Activated CD4-positive, CD25-positive, alpha-beta regulatory T cell treated with anti-CD3 and anti-CD28 coated beads, Interleukin-2, amount 50 U/mL, for 24 hours (primary cell): ENCODE results near the gene ZP2.
"Not testable (repeated sequence)": the region's sequence is repeated elsewhere in the genome, so short reads cannot be mapped to it uniquely, and the experiment has no call there.

ENCODE experiments used
- ATAC-seq, 2 donors: fragments of 150-1000 bp; cut with Tn5 transposase; one replicate each; pipeline ENCODE4 v1.10.0; 2021; ENCODE audit warnings: mild to moderate bottlenecking in 1 of 2, moderate library complexity in 1 of 2

ZP2 gene

DNA sequence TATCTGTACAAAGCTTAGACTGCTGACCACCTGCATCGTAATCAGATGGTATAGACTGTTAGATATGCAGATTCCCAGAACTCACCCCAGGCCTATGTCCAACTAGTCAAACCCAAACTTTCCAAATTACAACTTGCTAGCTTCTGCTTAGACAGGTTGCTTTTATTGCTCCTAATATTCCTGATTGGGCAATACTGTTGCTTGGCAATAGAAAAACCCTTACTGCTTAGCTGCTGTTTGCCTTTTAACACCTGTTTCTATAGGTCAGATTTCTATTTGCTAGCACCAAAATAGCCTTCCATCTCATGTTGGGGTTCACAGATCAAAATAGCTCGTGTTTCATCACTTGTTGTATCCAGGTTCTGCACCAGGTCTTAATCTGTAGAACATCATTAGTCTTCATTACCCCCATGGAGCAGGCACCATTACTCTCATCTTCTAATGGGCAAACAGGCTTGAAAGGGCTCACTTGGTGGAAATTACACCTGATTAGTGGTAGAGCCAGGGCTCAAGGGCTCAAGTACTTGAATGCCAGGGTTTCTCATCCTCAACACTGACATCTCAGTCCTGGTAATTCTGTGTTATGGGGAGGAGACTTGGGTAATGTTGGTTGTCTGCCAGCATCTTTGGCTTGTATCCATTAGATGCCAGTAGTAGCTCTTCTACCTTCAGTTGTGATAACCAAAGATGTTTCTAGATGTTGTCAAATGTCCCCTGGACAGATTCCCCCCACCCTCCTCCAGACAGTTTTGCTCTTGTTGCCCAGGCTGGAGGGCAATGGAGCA lies 2.7 kb downstream of the ZP2 start:
- ATAC-seq, result no peak

DNA sequence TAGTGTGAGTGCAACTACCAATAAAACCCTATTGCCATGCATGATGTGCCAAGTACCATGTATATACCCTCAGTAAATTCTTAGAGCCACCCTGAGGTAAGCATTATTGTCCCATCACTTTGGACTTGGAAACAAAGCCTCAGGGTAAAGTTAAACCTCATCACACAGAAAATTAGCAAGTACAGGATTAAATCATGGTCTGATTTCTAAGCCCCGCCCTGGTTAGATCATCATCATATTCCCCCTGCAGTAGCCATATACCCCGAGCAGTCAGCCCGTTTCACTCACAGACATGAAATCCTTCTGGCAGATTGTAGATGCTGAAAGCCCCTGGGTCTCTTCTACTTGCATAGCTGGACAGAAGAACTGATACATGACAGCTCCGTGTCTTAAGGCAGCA lies 4.8 kb downstream of the ZP2 start:
- no peak for ATAC-seq

DNA sequence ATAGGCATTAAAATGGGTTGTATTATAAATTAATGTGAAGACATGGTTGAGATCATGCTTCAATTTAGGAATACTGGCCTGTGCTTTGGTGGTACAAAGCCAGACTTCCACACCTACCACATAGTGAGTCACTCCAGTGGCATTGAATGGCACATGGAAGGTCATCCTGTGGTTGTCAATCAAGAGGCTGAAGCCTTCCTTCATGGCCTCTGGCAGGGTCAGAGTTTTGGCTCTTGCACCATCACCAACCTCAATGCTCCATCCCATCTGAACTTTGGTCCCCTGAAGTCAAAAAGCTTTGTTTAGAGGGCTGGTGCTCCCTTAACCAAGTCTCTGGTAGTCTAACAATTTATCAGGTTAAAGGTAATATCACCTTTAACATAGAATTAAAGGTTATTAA lies 6.1 kb downstream of the ZP2 start:
- ATAC-seq, result no peak

DNA sequence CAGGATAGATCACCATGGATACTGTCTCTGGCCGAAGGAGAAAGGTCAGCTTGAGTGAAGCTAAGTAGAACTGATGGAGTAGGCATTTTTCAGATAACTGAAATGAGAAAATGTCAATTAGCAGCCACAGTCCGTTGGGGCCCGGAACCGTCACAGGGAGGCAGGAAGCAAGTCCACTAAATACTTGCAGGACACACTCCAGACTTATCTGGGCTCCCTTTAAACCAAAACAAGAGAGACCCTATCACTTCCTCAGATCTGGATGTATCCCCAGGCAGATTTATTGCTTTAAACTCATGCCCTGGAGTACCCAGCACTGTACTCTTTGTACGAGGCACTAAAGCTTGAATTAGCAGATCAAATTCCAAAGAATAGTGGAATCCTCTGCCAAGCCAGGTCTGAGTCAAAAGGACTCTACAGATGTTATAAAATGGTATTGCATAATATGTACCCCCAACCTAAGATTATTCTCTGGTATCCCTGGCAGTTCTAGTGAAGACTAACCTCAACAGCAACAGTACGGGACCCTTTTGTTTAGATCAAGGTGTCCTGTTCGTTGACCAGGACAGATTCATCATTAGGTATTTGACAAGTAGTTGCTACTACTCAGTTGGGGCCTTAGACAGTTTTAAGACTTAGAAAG lies 8.1 kb downstream of the ZP2 start:
- no peak for ATAC-seq

DNA sequence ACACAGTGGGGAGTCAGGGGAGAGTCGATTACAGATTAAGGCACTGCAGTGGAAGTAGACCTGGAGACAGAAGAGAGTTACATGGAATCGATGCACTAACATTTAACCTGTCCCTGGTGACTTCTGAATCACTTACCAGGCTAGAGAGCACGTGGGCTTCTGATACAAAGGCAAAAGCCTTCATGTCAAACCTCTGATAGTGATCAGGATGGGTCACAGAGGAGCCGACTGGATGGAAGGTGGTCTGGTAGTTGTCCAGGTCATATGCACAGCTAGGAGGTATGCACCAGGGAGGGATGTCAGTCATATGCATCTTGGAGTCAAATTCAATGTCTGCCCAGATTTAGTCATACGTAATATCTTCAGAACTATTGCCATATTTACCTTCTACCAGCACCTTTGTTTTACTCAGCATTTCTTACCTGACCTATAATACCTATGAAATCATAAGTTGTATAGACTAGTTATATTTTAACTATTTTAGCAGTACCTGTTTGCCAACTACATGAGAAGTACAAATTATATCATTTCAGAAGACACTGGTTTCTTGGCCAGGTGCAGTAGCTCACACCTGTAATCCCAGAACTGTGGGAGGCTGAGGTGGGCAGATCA lies 11.7 kb downstream of the ZP2 start:
- ATAC-seq, result no peak

DNA sequence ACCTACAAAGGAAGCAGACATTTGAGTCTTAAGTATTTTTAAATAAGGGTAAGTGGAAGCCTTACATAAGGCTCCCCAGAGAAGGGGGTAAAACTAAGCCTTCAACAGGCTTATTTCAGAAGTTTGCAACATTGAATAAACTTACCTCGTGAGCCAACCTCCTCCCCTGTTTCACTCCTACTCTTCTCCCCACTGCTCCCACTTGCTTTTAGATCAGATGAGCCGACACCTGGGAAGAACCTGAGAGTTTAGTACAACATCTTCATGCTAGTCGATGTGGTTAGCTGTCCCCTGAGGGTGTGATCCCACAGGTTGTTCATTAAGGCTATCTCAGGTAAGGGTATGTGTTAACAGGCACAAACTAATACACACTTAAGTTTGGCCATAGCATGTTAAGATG lies 13.8 kb downstream of the ZP2 start:
- no peak for ATAC-seq

DNA sequence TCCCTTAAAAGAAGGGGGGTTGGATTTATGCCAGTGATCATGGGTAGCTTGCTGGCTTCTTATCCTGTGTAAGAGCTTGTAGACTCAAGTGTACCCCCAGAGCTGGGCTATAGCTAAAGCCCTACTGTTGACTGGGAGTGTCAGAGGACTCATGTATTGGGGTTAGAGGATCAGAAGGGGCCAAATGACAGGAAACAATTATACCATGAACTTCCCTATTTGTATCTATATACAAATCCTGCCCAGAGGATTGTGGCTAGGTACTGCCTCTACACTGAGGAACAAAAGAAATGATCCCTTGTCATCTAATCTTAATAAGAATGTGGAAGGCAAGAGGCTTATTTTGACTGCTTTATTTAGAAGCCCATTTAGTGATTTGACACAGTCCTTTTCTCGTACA lies 14.3 kb downstream of the ZP2 start:
- ATAC-seq, result no peak

DNA sequence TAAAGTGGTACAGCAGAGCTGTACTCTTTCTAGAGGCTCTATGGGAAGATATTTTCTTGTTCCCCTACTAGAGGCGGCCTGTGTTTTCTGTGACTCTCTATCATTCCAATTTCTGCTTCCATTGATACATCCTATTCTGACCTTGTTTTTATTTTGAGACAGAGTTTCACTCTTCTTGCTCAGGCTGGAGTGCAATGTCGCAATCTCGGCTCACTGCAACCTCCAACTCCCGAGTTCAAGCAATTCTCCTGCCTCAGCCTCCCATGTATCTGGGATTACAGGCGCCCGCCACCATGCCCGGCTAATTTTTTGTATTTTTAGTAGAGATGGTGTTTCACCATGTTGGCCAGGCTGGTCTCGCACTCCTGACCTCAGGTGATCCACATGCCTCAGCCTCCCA lies 16.0 kb downstream of the ZP2 start:
- not testable (repeated sequence) for ATAC-seq

DNA sequence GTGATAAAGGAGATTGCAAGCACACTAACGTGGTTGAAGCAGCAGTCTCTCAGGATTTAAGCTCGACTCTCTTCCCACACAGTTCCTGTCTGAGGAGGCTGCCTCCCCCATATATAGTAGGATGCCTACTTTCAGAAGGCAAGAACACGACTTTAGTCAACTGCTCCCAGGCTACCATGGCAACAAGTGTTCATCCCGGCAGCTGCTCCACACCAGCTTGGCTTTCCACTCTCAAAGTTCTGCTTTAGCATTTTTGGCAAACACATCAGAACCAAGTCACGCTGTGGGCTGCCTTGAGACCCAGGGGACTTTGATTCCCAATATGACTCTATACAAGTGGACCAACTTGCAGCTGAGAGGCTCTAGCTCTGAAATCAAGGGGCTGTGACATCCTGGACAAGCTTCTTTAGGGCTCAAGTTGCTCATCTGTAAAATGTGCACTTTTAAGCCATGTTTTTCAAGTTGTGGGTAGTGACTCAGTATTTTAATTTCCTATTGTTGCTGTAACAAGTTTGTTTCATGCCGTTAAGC lies 16.5 kb downstream of the ZP2 start:
- no peak for ATAC-seq

DNA sequence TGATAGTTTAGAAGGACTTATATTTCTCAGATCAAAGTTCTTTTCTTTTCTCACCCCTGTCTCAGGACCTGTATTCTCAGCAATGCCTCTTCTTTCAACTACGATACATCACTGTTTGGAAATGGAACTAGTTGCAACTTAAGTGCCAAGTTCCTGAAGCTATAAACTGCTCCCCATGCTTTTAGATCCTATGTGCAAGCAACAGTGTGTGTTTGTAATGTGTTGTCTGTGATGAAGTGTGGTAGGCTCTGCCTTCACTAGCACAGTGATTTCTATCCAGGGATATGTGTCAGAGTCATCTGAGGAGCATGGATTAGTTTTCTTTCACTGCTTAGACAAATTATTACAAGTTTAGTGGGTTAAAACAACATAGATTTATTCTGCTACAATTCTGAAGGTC lies 18.4 kb downstream of the ZP2 start:
- no peak for ATAC-seq

DNA sequence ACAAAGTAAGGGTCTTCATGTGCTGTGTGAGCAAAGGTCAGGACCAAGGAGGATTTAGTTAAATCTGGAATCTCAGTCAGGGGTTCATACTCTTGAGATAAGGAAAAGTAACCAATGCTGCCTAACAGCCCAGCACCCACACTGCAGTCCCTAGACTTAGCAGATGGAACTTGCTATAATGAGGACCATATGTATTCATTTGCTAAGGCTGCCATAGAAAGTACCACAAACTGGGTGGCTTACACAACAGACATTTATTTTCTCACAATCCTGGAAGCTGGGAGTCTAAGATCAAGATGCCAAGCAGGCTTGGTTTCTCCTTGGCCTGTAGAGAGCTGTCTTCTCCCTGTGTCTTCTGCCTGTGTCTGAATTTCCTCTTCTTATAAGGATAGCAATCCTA lies 20.8 kb downstream of the ZP2 start:
- ATAC-seq, result no peak

DNA sequence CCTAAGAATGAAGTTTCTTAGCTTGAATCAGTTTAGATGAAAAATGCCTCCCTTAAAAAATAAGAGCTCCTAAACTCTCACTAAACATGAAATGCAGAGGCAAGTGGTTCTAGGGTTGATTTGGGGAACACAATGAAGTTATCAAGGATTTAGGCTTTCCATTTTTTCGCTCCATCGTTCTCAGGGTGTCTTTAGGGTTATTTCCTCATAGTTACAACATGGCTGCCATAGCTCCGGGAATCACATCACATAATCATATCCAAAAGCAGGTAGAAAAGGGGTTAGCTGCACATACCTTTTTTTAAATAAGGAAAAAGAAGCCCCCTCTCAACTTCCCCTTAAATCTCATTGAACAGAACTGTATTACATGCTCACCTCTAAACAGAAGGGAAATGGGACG lies 21.4 kb downstream of the ZP2 start:
- ATAC-seq, result no peak

DNA sequence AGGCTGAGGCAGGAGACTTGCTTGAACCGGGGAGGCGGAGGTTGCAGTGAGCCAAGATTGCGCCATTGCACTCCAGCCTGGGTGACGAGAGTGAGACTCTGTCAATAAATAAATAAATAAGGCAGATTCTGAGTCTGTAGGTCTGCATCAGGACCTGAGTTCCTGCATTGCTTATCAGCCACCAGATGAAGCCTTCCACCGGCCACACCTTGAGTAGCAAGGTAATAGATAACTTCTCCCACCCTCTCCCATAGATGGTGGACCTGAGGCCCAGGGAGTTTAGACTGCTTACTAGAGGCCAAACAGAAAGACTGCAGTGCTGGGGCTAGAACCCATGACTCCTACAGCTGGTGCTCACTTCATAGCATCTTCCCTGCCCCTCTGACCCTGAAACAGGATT lies 22.1 kb downstream of the ZP2 start:
- ATAC-seq, result no peak

DNA sequence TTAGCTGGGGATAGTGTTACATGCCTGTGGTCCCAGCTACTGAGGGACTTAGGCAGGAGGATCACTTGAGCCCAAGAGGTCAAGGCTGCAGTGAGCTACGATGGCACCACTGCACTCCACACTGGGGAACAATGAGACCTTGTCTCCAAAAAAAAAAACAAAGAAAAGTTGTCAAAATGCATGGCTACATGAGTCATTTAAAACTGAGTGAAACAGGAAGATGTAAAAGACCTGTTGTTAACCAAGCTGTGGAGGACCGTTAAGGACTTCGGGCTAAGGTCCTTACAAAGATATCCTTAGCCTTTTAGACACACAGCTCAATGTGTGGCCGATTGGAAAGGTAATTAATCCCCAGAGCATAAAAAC lies 25.1 kb downstream of the ZP2 start:
- no peak for ATAC-seq

DNA sequence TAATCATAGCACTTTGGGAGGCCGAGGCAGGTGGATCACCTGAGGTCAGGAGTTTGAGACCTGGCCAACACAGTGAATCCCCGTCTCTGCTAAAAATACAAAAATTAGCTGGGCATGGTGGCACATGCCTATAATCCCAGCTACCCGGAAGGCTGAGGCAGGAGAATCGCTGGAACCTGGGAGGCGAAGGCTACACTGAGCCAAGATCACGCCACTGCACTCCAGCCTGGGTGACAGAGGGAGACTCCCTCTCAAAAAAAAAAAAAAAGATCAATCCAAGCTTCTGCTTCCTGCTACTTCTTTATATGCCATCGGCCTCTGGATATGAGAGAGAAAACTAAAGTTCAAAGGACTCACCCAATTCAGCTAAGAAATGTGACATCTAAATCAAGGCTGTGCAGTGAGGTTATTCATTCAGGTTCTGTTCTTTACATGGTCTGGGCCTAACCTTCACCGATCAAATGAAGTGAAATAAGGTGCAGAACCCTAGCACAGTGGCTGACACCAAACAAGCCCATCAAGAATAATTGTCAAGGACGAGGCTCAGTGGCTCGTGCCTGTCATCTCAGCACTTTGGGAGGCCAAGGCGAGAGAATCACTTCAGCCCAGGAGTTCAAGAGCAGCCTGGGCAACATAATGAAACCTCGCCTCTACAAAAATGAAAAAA lies 25.6 kb downstream of the ZP2 start:
- ATAC-seq, result no peak

DNA sequence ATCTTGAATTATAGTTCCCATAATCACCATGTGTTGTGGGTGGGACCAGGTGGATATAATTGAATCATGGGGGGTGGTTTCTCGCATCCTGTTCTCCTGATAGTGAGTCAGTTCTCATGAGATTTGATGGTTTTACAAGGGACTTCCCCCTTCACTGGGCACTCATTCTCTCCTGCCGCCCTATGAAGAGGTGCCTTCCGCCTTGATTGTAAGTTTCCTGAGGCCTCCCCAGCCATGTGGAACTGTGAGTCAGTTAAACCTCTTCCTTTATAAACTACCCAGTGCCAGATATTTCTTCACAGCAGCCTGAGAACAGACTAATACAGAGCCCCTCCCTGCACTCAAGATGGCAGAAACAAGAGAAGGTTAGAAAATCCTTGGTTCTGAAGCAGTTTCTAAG lies 26.5 kb downstream of the ZP2 start:
- ATAC-seq, result peak; percentile 67 to 71

DNA sequence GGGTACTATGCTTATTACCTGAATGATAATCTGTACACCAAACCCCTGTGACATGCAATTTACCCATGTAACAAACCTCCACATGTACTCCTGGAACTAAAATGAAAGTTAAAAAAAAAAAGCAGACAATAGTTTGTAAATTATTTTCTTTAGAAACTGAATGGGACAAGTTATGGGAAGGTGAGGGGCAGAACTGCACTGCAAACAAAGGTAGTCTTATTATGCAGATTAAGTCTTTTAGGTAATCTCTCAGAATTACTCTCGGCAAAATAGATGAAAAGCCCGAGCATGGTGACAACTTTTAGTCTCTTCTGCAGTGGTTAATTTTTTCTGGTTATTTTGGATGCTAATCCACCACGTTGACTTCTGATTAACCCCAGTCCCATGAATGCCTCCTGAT lies 27.4 kb downstream of the ZP2 start:
- ATAC-seq, result no peak

DNA sequence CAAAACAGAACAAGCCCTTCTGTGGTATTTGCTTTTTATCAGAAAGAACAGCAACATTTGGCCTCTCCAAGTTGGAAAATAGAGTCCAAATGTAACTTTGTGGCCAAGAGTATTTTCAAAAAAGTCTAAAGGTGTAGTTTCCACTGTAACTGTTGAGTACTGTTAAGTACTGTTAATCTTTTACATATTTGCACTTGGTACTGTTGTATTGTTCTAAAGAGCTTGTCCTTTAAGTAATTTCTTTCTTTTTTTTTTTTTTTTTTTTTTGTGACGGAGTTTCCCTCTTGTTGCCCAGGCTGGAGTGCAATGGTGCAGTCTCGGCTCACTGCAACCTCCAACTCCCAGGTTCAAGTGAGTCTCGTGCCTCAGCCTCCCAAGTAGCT lies 31.4 kb downstream of the ZP2 start:
- no peak for ATAC-seq

DNA sequence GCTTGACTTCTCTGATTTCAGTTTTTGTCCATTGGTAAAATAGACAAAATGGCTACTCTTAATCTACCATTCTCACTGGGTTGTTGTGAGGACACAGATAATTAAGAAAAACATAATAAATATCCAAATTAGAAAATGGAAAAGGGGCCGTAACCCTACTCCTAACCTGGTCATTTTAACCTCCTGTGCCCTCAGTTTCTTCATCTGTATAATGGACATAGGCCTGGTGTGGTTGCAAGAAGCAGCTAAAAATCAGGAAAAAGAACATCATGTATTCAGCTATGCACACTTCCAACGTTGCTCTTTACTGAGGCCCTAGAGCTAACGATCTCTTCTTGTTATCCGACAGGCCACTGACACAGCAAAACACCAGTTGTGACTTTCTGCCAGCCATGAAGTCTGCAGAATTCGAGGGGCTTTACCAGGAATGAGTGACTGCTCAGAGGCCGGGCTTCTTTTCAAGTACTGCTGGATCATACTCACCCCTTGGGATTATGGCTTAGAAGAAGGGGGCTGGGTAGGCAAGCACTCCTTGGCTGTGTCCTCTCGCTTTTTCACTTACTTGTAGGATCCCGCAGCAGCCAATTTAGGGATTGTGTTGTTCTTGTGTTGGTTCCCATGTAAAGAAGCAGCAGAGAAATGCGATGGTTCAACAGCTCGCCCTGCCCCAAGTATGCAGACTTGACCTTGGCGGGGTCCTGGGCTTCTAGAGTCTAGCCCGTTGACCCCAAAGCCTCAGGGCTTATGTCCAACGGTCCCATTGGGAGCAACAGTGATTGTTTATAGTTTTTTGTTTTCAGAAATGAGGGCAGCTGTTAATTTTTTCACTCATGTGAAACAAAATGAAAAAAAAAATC lies 32.0 kb downstream of the ZP2 start:
- ATAC-seq, result no peak

DNA sequence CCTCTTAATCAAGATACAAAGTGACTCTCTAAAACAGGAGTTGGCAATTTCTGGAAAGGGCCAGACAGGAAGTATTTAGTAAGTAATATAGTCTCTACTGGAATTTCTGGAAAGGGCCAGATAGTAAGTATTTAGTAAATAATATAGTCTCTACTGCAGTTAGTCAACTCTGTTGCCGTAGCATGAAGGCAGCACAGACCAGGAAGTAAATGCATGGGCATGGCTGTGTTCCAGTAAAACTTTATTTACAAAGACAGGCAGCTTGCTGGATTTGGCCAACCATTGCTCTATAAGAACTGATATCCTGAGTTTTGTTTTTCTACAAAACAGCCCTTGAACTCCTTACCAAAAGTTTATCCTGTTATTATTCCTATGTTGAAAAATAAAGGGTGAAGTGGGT lies 36.0 kb downstream of the ZP2 start:
- no peak for ATAC-seq

DNA sequence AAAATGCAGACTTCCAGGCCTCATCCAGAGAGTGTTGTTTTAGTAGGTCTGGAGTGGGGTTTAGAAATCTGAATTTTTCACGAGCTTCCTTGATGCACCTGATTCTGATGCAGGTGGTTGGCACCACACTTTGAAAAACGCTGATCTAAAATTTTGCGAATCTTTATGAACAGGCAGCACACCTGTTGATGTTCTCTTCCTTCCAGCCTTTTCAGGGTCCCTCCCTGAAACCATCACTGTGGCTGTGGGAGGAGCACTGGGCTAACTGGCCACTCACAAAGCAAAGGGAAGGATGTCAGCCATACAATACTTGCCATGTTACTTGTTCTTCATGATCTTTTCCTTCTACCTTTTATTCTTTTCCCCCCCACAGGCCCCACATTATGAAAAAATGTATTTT lies 38.7 kb downstream of the ZP2 start:
- ATAC-seq, result no peak

DNA sequence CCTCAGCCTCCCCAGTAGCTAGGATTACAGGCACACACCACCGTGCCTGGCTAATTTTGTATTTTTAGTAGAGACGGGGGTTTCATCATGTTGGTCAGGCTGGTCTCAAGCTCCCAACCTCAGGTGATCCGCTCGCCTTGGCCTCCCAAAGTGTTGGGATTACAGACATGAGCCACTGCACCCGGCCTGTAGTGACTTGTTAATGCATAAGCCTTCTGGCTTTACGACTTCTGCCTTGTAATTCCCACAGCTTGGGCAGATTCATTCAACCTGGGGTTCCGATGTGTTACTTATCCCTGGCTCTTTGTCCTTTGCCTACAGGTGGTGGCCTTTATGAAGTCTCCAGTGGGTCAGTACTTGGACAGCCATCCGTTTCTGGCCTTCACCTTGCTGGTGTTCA lies 41.3 kb downstream of the ZP2 start:
- ATAC-seq, result not testable (repeated sequence)
